Upper lobe of left lung (tissue), 6 donors: Measurements from ENCODE around the gene DENND1A. TPM values are rescaled to one million over a fixed set of nuclear protein-coding genes. Genes with fewer than 3 reads are reported as not detected.

Source experiments
- ATAC-seq, 2 donors: fragments of 200-7000 bp; cut with Tn5 transposase; one replicate each; pipeline ENCODE4 v1.9.1; 2022; ENCODE audit warnings: mild to moderate bottlenecking in 2 of 2, moderate library complexity in 2 of 2; ENCODE audit not compliant: low FRiP score in 2 of 2
- DNase-seq, 2 donors: peaks; one replicate each; pipeline ENCODE4 v3.0.0-alpha.2; 2019 to 2020
- H3K27ac ChIP-seq, 4 donors: fragments of 200-600 bp; sonication (generic); one replicate each; pipeline ENCODE4 v1.5.1; 2016 to 2019
- H3K27me3 ChIP-seq, 4 donors: fragments of 200-600 bp; sonication (generic); one replicate each; pipeline ENCODE4 v1.5.1; 2017 to 2019
- H3K36me3 ChIP-seq, 4 donors: fragments of 200-600 bp; sonication (generic); one replicate each; pipeline ENCODE4 v1.5.1; 2016 to 2019
- H3K4me1 ChIP-seq, 4 donors: fragments of 200-600 bp; sonication (generic); one replicate each; pipeline ENCODE4 v1.5.1; 2018 to 2019
- H3K4me3 ChIP-seq, 4 donors: fragments of 200-600 bp; sonication (generic); one replicate each; pipeline ENCODE4 v1.5.1; 2017 to 2019; ENCODE audit warnings: mild to moderate bottlenecking in 2 of 4, moderate library complexity in 1 of 4
- H3K9me3 ChIP-seq, 4 donors: fragments of 200-600 bp; sonication (generic); one replicate each; pipeline ENCODE4 v1.5.1; 2018 to 2019
- EP300 ChIP-seq, 4 donors: sonication (generic); formaldehyde crosslinking; IDR thresholded peaks; one replicate each; pipeline ENCODE4 v1.5.1; 2017; ENCODE audit warnings: antibody characterized with exemption in 4 of 4, control low read depth in 2 of 4
- POLR2A ChIP-seq, 4 donors: fragments of 450-650 bp; IDR thresholded peaks; one replicate each; pipeline ENCODE4 v1.5.1; 2016 to 2017; ENCODE audit warnings: antibody characterized with exemption in 4 of 4, mild to moderate bottlenecking in 2 of 4
- POLR2AphosphoS5 ChIP-seq, 2 donors: sonication (generic); formaldehyde crosslinking; IDR thresholded peaks; one replicate each; pipeline ENCODE4 v1.5.1; 2017; ENCODE audit warnings: antibody characterized with exemption in 2 of 2
- WGBS, 2 donors: methylation state at CpG; one replicate each; pipeline ENCODE4 v1.1.5; 2017 to 2018; 5-methylcytosine and 5-hydroxymethylcytosine counted together
- total RNA-seq, 6 donors: library from RNA; depleted of rRNA in 4 of 6; stranded (reverse); fragments of >200 nt in 4 of 6; gene quantifications; one replicate each; pipeline versions ENCODE4 v1.1.0 to v1.2.1, GENCODE V29; 2016 to 2021
- TF ChIP-seq, protein P1 (sequence below), 6 experiments: fragments of 450-650 bp in 4 of 6; fragments of 200-600 bp in 2 of 6; sonication (generic) in 2 of 6; IDR thresholded peaks; one replicate each; pipeline ENCODE4 v1.5.1; 2016 to 2019; ENCODE audit warnings: antibody characterized with exemption in 6 of 6
- donor health status: DM: no; HTN: no; CAD: no; lungs with moderate emphysema.
- donor health status: DM: no; HTN: yes; CAD: no; lungs with severe emphysema.

Gene DENND1A
- total RNA-seq, 6 donors from 2014 or later, result 9.8 to 46.1 (median 16.0) TPM

- Histone ChIP-seq H3K9me3 (no peaks in the 10 kb centered on the region), H3K27ac (no peak overlapping the region), H3K36me3 (no peaks in the 10 kb centered on the region), H3K27me3 (no peaks in the 10 kb centered on the region), H3K4me3 (no peak overlapping the region), H3K4me1 (no peaks in the 10 kb centered on the region)
- no peak for TF ChIP-seq POLR2AphosphoS5 (IDR thresholded peaks at IDR 0.05)
- DNase-seq (no peak), ATAC-seq (no peak)
- 93% methylated on average over 4 of the region's 4 CpGs for WGBS, 2 donors
These were observed 412.4 kb downstream of the DENND1A start for GRCh38 chr9:123517512-123517911.

GRCh38 chr9:123514766-123515165, 415.2 kb downstream of the DENND1A start:
- ATAC-seq, result no peak
- H3K4me1 ChIP-seq, result no peaks in the 10 kb centered on the region

DNA sequence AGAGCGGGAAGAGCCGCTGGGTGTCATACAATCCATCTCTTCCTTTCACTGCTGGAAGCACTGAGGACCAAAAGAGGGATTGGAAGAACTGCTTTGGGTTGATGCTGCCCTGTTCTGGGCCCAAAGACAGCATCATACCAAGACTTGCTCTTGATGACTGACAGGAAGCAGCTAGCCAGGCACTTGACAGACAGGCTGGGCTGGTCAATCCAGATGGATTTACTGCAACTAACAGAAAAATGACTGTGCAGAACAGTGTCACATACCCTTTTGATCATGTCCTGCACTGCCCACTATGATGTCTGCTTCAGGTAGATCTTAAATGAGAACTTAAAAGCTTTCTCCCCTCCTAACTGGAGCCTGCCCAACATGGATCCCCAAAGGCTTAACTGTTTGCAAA, 416.4 kb downstream of the DENND1A start:
- TF ChIP-seq EP300 (IDR thresholded peaks at IDR 0.05), result no peak
- no peak for TF ChIP-seq POLR2AphosphoS5 (IDR thresholded peaks at IDR 0.05)
- TF ChIP-seq POLR2A (IDR thresholded peaks at IDR 0.05), result no peak
- TF ChIP-seq, protein P1, sequence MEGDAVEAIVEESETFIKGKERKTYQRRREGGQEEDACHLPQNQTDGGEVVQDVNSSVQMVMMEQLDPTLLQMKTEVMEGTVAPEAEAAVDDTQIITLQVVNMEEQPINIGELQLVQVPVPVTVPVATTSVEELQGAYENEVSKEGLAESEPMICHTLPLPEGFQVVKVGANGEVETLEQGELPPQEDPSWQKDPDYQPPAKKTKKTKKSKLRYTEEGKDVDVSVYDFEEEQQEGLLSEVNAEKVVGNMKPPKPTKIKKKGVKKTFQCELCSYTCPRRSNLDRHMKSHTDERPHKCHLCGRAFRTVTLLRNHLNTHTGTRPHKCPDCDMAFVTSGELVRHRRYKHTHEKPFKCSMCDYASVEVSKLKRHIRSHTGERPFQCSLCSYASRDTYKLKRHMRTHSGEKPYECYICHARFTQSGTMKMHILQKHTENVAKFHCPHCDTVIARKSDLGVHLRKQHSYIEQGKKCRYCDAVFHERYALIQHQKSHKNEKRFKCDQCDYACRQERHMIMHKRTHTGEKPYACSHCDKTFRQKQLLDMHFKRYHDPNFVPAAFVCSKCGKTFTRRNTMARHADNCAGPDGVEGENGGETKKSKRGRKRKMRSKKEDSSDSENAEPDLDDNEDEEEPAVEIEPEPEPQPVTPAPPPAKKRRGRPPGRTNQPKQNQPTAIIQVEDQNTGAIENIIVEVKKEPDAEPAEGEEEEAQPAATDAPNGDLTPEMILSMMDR (IDR thresholded peaks at IDR 0.05), result no peak

More at GRCh38 chr9:123514766-123515165, 415.2 kb downstream of the DENND1A start:
- Histone ChIP-seq H3K27ac (no peak overlapping the region), H3K36me3 (no peaks in the 10 kb centered on the region), H3K4me3 (no peak overlapping the region), H3K9me3 (no peaks in the 10 kb centered on the region), H3K27me3 (no peaks in the 10 kb centered on the region)
- WGBS, 2 donors, result 86 to 88% methylated on average over 4 of the region's 4 CpGs
- TF ChIP-seq POLR2A (IDR thresholded peaks at IDR 0.05), result no peak
- TF ChIP-seq EP300 (IDR thresholded peaks at IDR 0.05), result no peak
- no peak for TF ChIP-seq POLR2AphosphoS5 (IDR thresholded peaks at IDR 0.05)
- TF ChIP-seq, protein P1 (IDR thresholded peaks at IDR 0.05), result no peak
- DNase-seq, result no peak

DNA sequence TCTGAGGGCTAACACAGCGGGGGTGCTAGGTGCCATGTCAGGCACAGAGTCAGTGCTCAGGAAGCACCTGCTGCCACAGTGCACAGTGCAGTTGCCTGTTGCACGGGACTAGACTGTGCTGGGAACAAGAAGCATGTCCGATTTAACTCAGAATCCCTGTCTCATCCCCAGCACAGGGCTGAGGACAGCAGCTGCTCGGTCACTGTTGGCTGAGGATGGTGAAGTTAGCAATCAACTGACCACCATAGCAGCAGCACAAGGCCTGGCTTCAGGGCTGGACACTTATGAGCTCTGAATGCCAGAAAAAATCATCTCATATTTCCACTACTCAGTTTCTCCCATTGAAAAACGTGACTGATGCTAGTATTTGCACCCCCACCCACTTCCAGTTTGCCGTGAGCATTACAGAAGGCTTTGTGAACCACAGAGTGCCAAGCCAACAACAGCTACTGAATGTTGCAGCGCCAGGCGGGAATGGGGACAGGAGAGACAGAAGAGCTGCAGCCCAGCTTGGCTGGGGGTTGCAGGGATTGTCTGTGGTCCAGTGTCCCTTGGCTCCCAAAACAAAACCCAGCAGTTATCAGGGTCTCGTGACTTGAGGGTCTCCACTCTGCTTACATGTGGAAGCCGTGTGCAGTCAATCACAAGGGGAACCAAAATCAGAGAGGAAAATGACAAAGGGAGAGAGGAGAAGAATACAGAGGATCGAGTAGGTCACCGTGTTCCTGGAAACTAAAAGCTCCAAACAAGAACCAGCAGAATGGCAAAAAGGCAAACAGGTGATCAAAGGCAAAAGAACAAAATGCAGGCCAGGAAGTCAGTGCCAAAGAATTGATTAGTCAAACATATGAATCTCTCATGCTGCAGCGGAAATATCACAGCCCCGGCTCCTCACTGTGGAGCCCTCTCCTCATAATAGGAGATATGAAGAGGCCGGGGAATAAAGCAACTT, 418.3 kb downstream of the DENND1A start:
- Histone ChIP-seq H3K4me3 (no peak overlapping the region), H3K27ac (no peak overlapping the region), H3K27me3 (no peaks in the 10 kb centered on the region), H3K9me3 (no peaks in the 10 kb centered on the region), H3K36me3 (no peaks in the 10 kb centered on the region), H3K4me1 (no peaks in the 10 kb centered on the region)
- DNase-seq, result no peak
- no peak for ATAC-seq
- WGBS, 2 donors, result 84 to 91% methylated on average over 11 to 15 of the region's 15 CpGs
- TF ChIP-seq EP300 (IDR thresholded peaks at IDR 0.05) (no peak), POLR2AphosphoS5 (IDR thresholded peaks at IDR 0.05) (no peak), POLR2A (IDR thresholded peaks at IDR 0.05) (no peak)
- TF ChIP-seq, protein P1 (IDR thresholded peaks at IDR 0.05), result no peak

More for the DNA sequence above, 416.4 kb downstream of the DENND1A start:
- ATAC-seq (no peak), DNase-seq (no peak)
- no peak overlapping the region for H3K4me3 ChIP-seq
- no peaks in the 10 kb centered on the region for H3K9me3 ChIP-seq
- 100% methylated on average over 2 of the region's 2 CpGs for WGBS, 2 donors
- H3K36me3 ChIP-seq, result no peaks in the 10 kb centered on the region
- H3K4me1 ChIP-seq, result no peaks in the 10 kb centered on the region
- H3K27me3 ChIP-seq, result no peaks in the 10 kb centered on the region
- no peak overlapping the region for H3K27ac ChIP-seq

GRCh38 chr9:123509646-123510045, 420.3 kb downstream of the DENND1A start:
- no peaks in the 10 kb centered on the region for H3K9me3 ChIP-seq
- H3K27me3 ChIP-seq, result no peaks in the 10 kb centered on the region
- no peaks in the 10 kb centered on the region for H3K4me1 ChIP-seq
- ATAC-seq, result no peak
- H3K4me3 ChIP-seq, result no peak overlapping the region
- H3K36me3 ChIP-seq, result no peaks in the 10 kb centered on the region
- no peak overlapping the region for H3K27ac ChIP-seq
- WGBS, 2 donors, result 82 to 94% methylated on average over 2 of the region's 2 CpGs
- no peak for TF ChIP-seq POLR2AphosphoS5 (IDR thresholded peaks at IDR 0.05)
- no peak for TF ChIP-seq EP300 (IDR thresholded peaks at IDR 0.05)
- TF ChIP-seq, protein P1 (IDR thresholded peaks at IDR 0.05), result no peak
- TF ChIP-seq POLR2A (IDR thresholded peaks at IDR 0.05), result no peak
- DNase-seq, result no peak
